Motor neuron (in vitro differentiated cells): ENCODE measurements around the gene TSKS. TPM values are rescaled to one million over a fixed set of nuclear protein-coding genes. Genes with fewer than 3 reads are reported as not detected.
A peak's percentile ranks its signal among the peaks of the same experiment; 100 is the strongest.

Source experiments
- ATAC-seq, 8 experiments: fragments of 200-7000 bp; cut with Tn5 transposase; replicated peaks in 6 of 8; 2 replicates each; pipeline ENCODE4 v1.8.0; 2021; ENCODE audit warnings: mild to moderate bottlenecking in 8 of 8, moderate library complexity in 8 of 8
- H3K27ac ChIP-seq, 2 donors: fragments of 250-450 bp; sonication (Bioruptor Pico); 2 replicates each; pipeline ENCODE4 v1.9.0; 2021; ENCODE audit warnings: antibody characterized with exemption in 2 of 2, mild to moderate bottlenecking in 2 of 2, moderate library complexity in 1 of 2
- H3K4me1 ChIP-seq, 2 donors: fragments of 250-450 bp; sonication (Bioruptor Pico); replicated peaks in 1 of 2; 2 replicates each; pipeline ENCODE4 v1.6.1; 2021; ENCODE audit warnings: antibody characterized with exemption in 2 of 2, mild to moderate bottlenecking in 2 of 2, moderate library complexity in 1 of 2
- H3K4me3 ChIP-seq, 5 donors: fragments of 250-450 bp; sonication (Bioruptor Pico); 2 replicates each; pipeline ENCODE4 v1.9.0; 2021; ENCODE audit warnings: antibody characterized with exemption in 5 of 5, mild to moderate bottlenecking in 5 of 5, moderate library complexity in 4 of 5
- WGBS, 10 experiments: fragments of 450-650 bp; shearing (Covaris generic); methylation state at CpG; one replicate each; pipeline ENCODE4 v1.0.0; 2022; 5-methylcytosine and 5-hydroxymethylcytosine counted together
- in situ Hi-C, 9 experiments: fragments of 400-800 bp; cut with MboI; loops; one replicate each; pipeline ENCODE4 v1.15.0; 2021; ENCODE audit warnings: low sequenced_read_pairs in 9 of 9, low pct_unique_long_range_greater_than_20kb in 2 of 9; ENCODE audit not compliant: unreplicated experiment in 9 of 9
- total RNA-seq, 8 experiments: library from RNA; unstranded; fragments of 300-600 nt; gene quantifications; 2 replicates each; pipeline versions ENCODE4 v1.2.3 to v1.2.4, GENCODE V29; 2022

The TSKS gene, protein sequence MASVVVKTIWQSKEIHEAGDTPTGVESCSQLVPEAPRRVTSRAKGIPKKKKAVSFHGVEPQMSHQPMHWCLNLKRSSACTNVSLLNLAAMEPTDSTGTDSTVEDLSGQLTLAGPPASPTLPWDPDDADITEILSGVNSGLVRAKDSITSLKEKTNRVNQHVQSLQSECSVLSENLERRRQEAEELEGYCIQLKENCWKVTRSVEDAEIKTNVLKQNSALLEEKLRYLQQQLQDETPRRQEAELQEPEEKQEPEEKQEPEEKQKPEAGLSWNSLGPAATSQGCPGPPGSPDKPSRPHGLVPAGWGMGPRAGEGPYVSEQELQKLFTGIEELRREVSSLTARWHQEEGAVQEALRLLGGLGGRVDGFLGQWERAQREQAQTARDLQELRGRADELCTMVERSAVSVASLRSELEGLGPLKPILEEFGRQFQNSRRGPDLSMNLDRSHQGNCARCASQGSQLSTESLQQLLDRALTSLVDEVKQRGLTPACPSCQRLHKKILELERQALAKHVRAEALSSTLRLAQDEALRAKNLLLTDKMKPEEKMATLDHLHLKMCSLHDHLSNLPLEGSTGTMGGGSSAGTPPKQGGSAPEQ
- 1 to 10 TPM in 1 of 8 experiments, under 1 TPM in 2, not detected in 5; 0.19 to 1.6 (median 0.70) TPM for total RNA-seq

DNA sequence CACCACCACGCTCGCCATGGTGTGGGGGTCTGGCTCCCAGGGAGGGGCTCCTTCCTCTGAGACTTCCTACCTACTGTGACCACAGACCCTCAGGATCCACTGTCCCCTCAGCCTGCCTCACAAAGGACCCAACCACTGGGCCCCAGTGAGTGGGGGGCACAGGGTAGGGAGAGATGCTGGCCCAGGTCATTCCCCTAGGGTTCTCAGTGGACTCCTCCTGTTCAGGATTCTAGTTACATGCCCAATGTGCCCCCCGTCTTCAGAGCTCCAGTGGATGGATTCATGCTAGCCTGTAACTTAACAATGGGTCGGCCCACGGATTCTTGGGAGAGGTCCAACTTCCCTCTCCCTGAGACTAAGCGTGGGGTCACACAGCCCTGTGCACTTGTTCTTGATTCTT, at the start of gene TSKS:
Gene TSKS (minus strand): TSS at position 77 of the 400 bp plus-strand sequence. CDS start 59 bp downstream, at position 18.
- 59 to 100% (median 92%) methylated on average over 2 to 3 of the region's 6 CpGs; no CpG with 5 or more reads in 6 of the 10 experiments for WGBS, 10 experiments
- in situ Hi-C loops = no loop called here

GRCh38 chr19:49812452-49812996, 49.4 kb upstream of the TSKS start:
- Histone ChIP-seq H3K27ac (peak overlapping the region; percentile 95 to 96), H3K4me1 (peaks cover 15 to 16% of the 10 kb centered on the region in 2 donors), H3K4me3 (peak overlapping the region; percentile 66 to 85 (median 77))
- no peak for ATAC-seq
- in situ Hi-C loops = no loop called here
- WGBS, 10 experiments = 0 to 77% (median 5%) methylated on average over 1 to 4 of the region's 11 CpGs; no CpG with 5 or more reads in 7 of the 10 experiments

More for the DNA sequence above, at the start of gene TSKS:
- H3K4me3 ChIP-seq = no peak within 1 kb of the TSS
- no peak within 1 kb of the TSS for H3K27ac ChIP-seq
- peaks cover 5 to 11% of the 10 kb centered on the region in 2 donors for H3K4me1 ChIP-seq
- no peak for ATAC-seq

DNA sequence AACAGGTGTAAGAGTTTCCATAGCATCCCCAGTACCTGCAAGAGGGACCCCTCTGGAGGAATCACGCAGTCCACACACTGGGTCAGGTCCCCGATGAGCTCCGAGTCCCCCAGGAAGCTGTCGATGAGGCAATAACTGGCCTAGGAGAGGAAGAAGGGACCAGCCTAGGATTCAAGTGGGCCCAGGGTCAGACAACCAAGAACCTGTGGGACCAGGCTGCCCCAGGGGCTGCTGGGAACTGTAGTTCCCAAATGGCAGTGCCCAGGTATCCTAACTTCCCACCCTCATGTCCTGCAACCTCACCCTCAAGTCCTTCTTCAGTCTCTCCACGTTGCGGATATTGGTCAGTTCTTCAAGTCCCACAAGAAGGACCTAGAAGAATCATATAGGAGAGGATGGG, 48.2 kb upstream of the TSKS start:
- in situ Hi-C loops = no loop called here
- H3K4me3 ChIP-seq = no peak overlapping the region
- WGBS, 10 experiments = 78 to 100% (median 95%) methylated on average over 1 to 6 of the region's 6 CpGs; no CpG with 5 or more reads in 1 of the 10 experiments
- peaks cover 15 to 16% of the 10 kb centered on the region in 2 donors for H3K4me1 ChIP-seq
- ATAC-seq = no peak
- no peak overlapping the region for H3K27ac ChIP-seq

GRCh38 chr19:49809941-49810389, 46.9 kb upstream of the TSKS start:
- no peak overlapping the region for H3K27ac ChIP-seq
- H3K4me1 ChIP-seq = peaks cover 15 to 16% of the 10 kb centered on the region in 2 donors
- 60 to 100% (median 96%) methylated on average over 1 to 5 of the region's 5 CpGs; no CpG with 5 or more reads in 7 of the 10 experiments for WGBS, 10 experiments
- no peak for ATAC-seq
- in situ Hi-C loops = no loop called here
- peak overlapping the region in 4 of 5 donors; percentile 35 to 41 (median 39) for H3K4me3 ChIP-seq

GRCh38 chr19:49809160-49809940, 46.2 kb upstream of the TSKS start:
- Histone ChIP-seq H3K27ac (peak overlapping the region; percentile 14 to 23), H3K4me3 (peak overlapping the region; percentile 35 to 41 (median 38)), H3K4me1 (peaks cover 15 to 16% of the 10 kb centered on the region in 2 donors)
- ATAC-seq = peak; percentile 7 to 39 (median 22)
- in situ Hi-C loops = no loop called here
- WGBS, 10 experiments = 20 to 56% (median 48%) methylated on average over 1 to 12 of the region's 50 CpGs; no CpG with 5 or more reads in 4 of the 10 experiments

DNA sequence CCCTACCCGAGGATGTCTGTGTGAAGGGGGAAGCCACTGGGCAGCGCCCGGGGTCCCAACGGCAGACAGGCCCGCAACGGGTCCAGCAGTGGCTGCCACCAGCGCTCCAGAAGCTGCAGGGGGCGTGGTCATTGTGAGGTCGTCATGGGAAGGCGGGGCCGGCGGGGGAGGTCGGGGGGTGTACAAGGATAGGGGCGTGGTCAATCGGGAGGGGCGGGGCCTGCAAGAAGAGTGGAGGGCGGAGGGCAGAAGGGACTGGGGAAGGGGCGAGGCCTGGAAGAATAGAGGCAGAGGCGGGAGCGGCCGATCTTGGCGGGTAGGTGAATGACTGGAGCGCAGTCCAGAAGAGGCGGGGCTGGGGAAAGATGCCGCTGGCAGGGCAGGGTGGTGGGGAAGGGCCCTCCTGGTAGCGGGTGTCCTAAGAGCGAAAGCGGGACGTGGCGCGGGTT, 45.6 kb upstream of the TSKS start:
- in situ Hi-C loops = no loop called here
- Histone ChIP-seq H3K27ac (peak overlapping the region; percentile 14 to 23), H3K4me1 (peaks cover 12 to 15% of the 10 kb centered on the region in 2 donors), H3K4me3 (peak overlapping the region; percentile 35 to 41 (median 38))
- 0% methylated on average over 1 of the region's 31 CpGs; no CpG with 5 or more reads in 9 of the 10 experiments for WGBS, 10 experiments
- peak; percentile 27 to 71 (median 62) for ATAC-seq

DNA sequence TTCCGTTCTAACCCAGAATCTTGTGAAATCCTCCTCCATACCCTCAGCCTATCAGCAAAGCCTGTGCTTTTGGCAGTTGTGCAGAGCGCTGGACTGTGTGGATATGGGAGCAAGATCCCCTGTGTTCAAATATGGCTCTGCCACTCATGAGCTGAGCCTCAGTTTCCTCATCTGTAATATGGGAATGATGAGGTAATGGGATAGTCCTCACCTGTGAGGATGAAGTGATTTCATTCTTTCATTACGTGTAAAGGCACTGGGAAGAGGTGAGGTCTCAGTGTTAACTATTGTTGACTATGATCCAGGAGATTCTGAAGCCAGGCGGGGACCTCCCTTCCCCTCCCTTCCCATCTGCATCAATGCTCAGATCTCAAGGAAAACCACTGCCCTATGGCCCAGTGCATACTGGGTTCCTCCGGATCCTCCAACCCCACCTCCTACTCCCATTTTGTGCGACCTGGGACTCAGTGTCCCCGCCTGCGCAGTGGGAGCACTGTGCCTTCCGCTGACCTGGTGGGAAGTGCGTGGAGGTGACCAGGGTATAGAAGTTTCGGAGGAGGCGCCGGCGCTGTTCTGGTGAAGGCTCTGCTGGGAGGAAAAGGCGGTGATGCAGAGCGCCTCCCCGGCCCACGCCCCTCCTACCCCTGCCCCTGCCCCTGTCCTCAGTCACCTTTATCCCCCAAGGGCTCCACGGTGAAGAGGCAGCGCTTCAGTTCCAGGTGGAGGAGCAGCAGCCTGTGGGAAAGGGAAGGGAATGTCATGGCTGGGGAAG, 45.0 kb upstream of the TSKS start:
- WGBS, 10 experiments = 70 to 100% (median 100%) methylated on average over 1 to 4 of the region's 20 CpGs; no CpG with 5 or more reads in 2 of the 10 experiments
- peak in 1 of 8 experiments; percentile 23 for ATAC-seq
- no peak overlapping the region for H3K27ac ChIP-seq
- H3K4me1 ChIP-seq = peaks cover 12 to 15% of the 10 kb centered on the region in 2 donors
- in situ Hi-C loops = no loop called here
- peak overlapping the region in 3 of 5 donors; percentile 35 to 41 (median 40) for H3K4me3 ChIP-seq

- in situ Hi-C loops = no loop called here
- no peak for ATAC-seq
- Histone ChIP-seq H3K4me3 (no peak overlapping the region), H3K4me1 (peaks cover 15 to 18% of the 10 kb centered on the region in 2 donors), H3K27ac (no peak overlapping the region)
- WGBS, 10 experiments = 74 to 100% (median 98%) methylated on average over 1 to 8 of the region's 18 CpGs; no CpG with 5 or more reads in 3 of the 10 experiments
These were observed 44.2 kb upstream of the TSKS start for GRCh38 chr19:49807058-49807903.

DNA sequence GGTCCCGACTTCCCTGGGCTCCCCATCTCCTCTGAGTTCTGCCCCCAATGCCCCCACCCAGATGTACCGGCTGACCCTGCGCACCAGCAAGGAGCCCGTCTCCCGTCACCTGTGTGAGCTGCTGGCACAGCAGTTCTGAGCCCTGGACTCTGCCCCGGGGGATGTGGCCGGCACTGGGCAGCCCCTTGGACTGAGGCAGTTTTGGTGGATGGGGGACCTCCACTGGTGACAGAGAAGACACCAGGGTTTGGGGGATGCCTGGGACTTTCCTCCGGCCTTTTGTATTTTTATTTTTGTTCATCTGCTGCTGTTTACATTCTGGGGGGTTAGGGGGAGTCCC, 43.5 kb upstream of the TSKS start:
- Histone ChIP-seq H3K4me1 (peaks cover 14 to 24% of the 10 kb centered on the region in 2 donors), H3K4me3 (no peak overlapping the region), H3K27ac (no peak overlapping the region)
- 50 to 100% (median 85%) methylated on average over 1 to 4 of the region's 8 CpGs; no CpG with 5 or more reads in 3 of the 10 experiments for WGBS, 10 experiments
- in situ Hi-C loops = no loop called here
- no peak for ATAC-seq

- H3K4me3 ChIP-seq = no peak overlapping the region
- H3K27ac ChIP-seq = no peak overlapping the region
- H3K4me1 ChIP-seq = peaks cover 19 to 30% of the 10 kb centered on the region in 2 donors
- WGBS, 10 experiments = 88 to 100% (median 95%) methylated on average over 1 to 8 of the region's 20 CpGs
- in situ Hi-C loops = no loop called here
- no peak for ATAC-seq
These were observed 42.9 kb upstream of the TSKS start for GRCh38 chr19:49805822-49806619.

GRCh38 chr19:49803529-49803856, 40.4 kb upstream of the TSKS start:
- no peak overlapping the region for H3K4me3 ChIP-seq
- 73 to 100% (median 100%) methylated on average over 1 to 3 of the region's 6 CpGs; no CpG with 5 or more reads in 4 of the 10 experiments for WGBS, 10 experiments
- H3K4me1 ChIP-seq = peaks cover 15 to 22% of the 10 kb centered on the region in 2 donors
- in situ Hi-C loops = no loop called here
- no peak overlapping the region for H3K27ac ChIP-seq
- no peak for ATAC-seq
